HepG2 (cell line): ENCODE data around the gene NAA16.

Source experiments
- ATF7-NPFF ChIP-seq: sonication (generic); formaldehyde crosslinking; IDR thresholded peaks from 2 replicates; pipeline ENCODE4 v1.8.1; 2023; ENCODE audit warnings: mild to moderate bottlenecking, low read depth, missing genetic modification reagents, moderate library complexity
- ATM ChIP-seq: fragments of 450-650 bp; IDR thresholded peaks from 2 replicates; pipeline ENCODE4 v1.7.1; 2017; ENCODE audit warnings: mild to moderate bottlenecking, borderline replicate concordance
- CC2D1A ChIP-seq: sonication (generic); formaldehyde crosslinking; IDR thresholded peaks from 2 replicates; pipeline ENCODE4 v1.8.1; 2023; ENCODE audit warnings: mild to moderate bottlenecking, missing genetic modification reagents
- CTCF ChIP-seq: sonication (generic); formaldehyde crosslinking; IDR thresholded peaks from 2 replicates; pipeline ENCODE4 v1.5.0; 2020; ENCODE audit warnings: mild to moderate bottlenecking, missing genetic modification reagents, moderate library complexity
- MXI1 ChIP-seq: IDR thresholded peaks from 3 replicates; pipeline ENCODE4 v1.6.1; 2012; ENCODE audit warnings: low read depth, low read length, inconsistent platforms, borderline replicate concordance
- NRL ChIP-seq: sonication (generic); formaldehyde crosslinking; IDR thresholded peaks from 2 replicates; pipeline ENCODE4 v1.5.0; 2020; ENCODE audit warnings: missing genetic modification reagents, mild to moderate bottlenecking, moderate library complexity, borderline replicate concordance
- POLR2A ChIP-seq, 2 experiments: IDR thresholded peaks; 2 replicates each; pipeline ENCODE4 v1.6.1; 2011; ENCODE audit warnings: low read depth in 2 of 2, low read length in 2 of 2, mild to moderate bottlenecking in 1 of 2, moderate library complexity in 1 of 2; ENCODE audit not compliant: insufficient read depth in 1 of 2
- RFX5 ChIP-seq: IDR thresholded peaks from 2 replicates; pipeline ENCODE4 v1.6.1; 2011; ENCODE audit warnings: low read depth, low read length, improper control_type of control experiment
- SMC3 ChIP-seq: IDR thresholded peaks from 2 replicates; pipeline ENCODE4 v1.6.1; 2011; ENCODE audit warnings: low read length, improper control_type of control experiment
- SRSF9 ChIP-seq: fragments of 200-400 bp; formaldehyde crosslinking; IDR thresholded peaks from 2 replicates; pipeline ENCODE4 v1.6.1; 2018; ENCODE audit warnings: borderline replicate concordance, mild to moderate bottlenecking, low read depth, low read length; ENCODE audit not compliant: insufficient read depth, poor library complexity, severe bottlenecking
- TAF1 ChIP-seq: sonication (generic); formaldehyde crosslinking; IDR thresholded peaks from 2 replicates; pipeline ENCODE4 v1.4.0; 2020; ENCODE audit warnings: missing genetic modification reagents
- ZNF747 ChIP-seq: sonication (generic); formaldehyde crosslinking; IDR thresholded peaks from 2 replicates; pipeline ENCODE4 v1.8.1; 2023; ENCODE audit warnings: missing genetic modification reagents, mild to moderate bottlenecking, borderline replicate concordance
- ZNF766 ChIP-seq: sonication (generic); formaldehyde crosslinking; IDR thresholded peaks from 2 replicates; pipeline ENCODE4 v1.5.0; 2020; ENCODE audit warnings: missing genetic modification reagents, borderline replicate concordance

GRCh38 chr13:41411522-41411921, 100.5 kb downstream of the NAA16 start:
- no peak for TF ChIP-seq SRSF9
- TF ChIP-seq ZNF747 (CRISPR knock-in tag), result no peak
- no peak for TF ChIP-seq TAF1 (CRISPR knock-in tag)
- no peak for TF ChIP-seq RFX5
- TF ChIP-seq CC2D1A (CRISPR knock-in tag), result no peak
- no peak for TF ChIP-seq NRL (CRISPR knock-in tag)
- no peak for TF ChIP-seq ATM
- peak; percentile 78 for TF ChIP-seq CTCF (CRISPR knock-in tag)
- TF ChIP-seq POLR2A (IDR thresholded peaks at IDR 0.05; ENCODE audit: insufficient read depth in 1 of 2, low read depth in 2 of 2, low read length in 2 of 2), result no peak
- TF ChIP-seq SMC3, result peak; percentile 72
- no peak for TF ChIP-seq ATF7-NPFF (CRISPR knock-in tag)
- no peak for TF ChIP-seq ZNF766
- no peak for TF ChIP-seq MXI1
